SK-N-MC (cell line): Measurements from ENCODE around the gene VAMP8.
A peak's percentile ranks its signal among the peaks of the same experiment; 100 is the strongest.

ENCODE experiments used
- EZH2 ChIP-seq: fragments of 200-600 bp; sonication (generic); IDR thresholded peaks from one replicate; pipeline ENCODE4 v1.6.1; 2017; ENCODE audit warnings: antibody characterized with exemption
- POLR2AphosphoS5 ChIP-seq: IDR thresholded peaks from 2 replicates; pipeline ENCODE4 v1.6.1; 2012; ENCODE audit warnings: mild to moderate bottlenecking, low read depth, low read length, borderline replicate concordance

GRCh38 chr2:85541753-85542457, 35.5 kb upstream of the VAMP8 start:
- TF ChIP-seq POLR2AphosphoS5 (peak; percentile 7; the same call in 1 of the 2 replicates), EZH2 (no peak)
